GM10847 (cell line): Measurements from ENCODE around the gene CLBA1.

ENCODE experiments used
- POLR2A ChIP-seq: IDR thresholded peaks from 2 replicates; pipeline ENCODE4 v1.6.1; 2011; ENCODE audit not compliant: insufficient read length; ENCODE audit errors: extremely low read depth

The CLBA1 gene

GRCh38 chr14:104953896-104954656, 31.5 kb upstream of the CLBA1 start:
- TF ChIP-seq POLR2A, result no peak

- no peak for TF ChIP-seq POLR2A
These were observed 30.7 kb upstream of the CLBA1 start for GRCh38 chr14:104954746-104955395.

- TF ChIP-seq POLR2A, result no peak
These were observed 30.2 kb upstream of the CLBA1 start for GRCh38 chr14:104955396-104955770.

- no peak for TF ChIP-seq POLR2A
These were observed 29.2 kb upstream of the CLBA1 start for GRCh38 chr14:104956290-104956890.

GRCh38 chr14:104957146-104958113, 28.2 kb upstream of the CLBA1 start:
- TF ChIP-seq POLR2A, result no peak

- TF ChIP-seq POLR2A, result no peak
These were observed 21.0 kb upstream of the CLBA1 start for GRCh38 chr14:104964546-104964945.

GRCh38 chr14:104965561-104966231, 19.9 kb upstream of the CLBA1 start:
- no peak for TF ChIP-seq POLR2A

- no peak for TF ChIP-seq POLR2A
These were observed 19.2 kb upstream of the CLBA1 start for GRCh38 chr14:104966261-104966865.

GRCh38 chr14:104966981-104967385, 18.6 kb upstream of the CLBA1 start:
- TF ChIP-seq POLR2A, result no peak

GRCh38 chr14:104967386-104968152, 18.0 kb upstream of the CLBA1 start:
- TF ChIP-seq POLR2A, result no peak

GRCh38 chr14:104968153-104968527, 17.4 kb upstream of the CLBA1 start:
- TF ChIP-seq POLR2A, result no peak

GRCh38 chr14:104968541-104969401, 16.8 kb upstream of the CLBA1 start:
- TF ChIP-seq POLR2A, result no peak
